HG03439 (cell line): ENCODE measurements around the gene KIRREL3.
"Not testable (repeated sequence)": the region's sequence is repeated elsewhere in the genome, so short reads cannot be mapped to it uniquely, and the experiment has no call there.

Experiments
- ATAC-seq: cut with Tn5 transposase; IDR thresholded peaks from one replicate; pipeline ENCODE4 v1.9.1; 2021; ENCODE audit warnings: mild to moderate bottlenecking, moderate library complexity; ENCODE audit not compliant: unreplicated experiment

The KIRREL3 gene

DNA sequence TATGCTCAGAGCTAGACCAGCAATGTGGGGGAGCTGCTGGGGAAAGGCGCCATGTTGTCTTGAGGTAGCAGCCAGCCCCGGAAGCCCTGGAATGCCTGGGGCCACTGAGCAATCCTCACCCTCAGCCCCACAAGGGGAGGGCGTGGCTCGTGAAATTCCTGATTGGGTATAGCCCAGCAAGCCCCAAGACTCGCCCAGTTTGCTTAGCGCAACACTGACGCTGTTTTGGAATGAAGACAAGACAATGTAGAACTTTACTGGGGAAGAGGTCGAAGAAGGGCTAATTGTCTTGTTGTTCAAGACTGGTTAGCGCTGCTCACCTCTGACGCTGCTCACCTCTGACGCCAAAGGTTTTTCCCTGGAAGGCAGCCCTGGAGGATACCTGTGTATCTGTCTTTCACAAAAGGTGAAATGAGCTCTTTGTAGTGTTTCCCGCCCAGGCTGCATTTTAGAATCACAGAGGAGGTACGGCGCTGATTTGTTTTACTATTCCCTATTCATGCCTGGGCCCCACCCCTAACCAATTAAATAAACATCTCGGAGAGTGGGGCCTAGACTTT lies 597.5 kb downstream of the KIRREL3 start:
- no peak for ATAC-seq

DNA sequence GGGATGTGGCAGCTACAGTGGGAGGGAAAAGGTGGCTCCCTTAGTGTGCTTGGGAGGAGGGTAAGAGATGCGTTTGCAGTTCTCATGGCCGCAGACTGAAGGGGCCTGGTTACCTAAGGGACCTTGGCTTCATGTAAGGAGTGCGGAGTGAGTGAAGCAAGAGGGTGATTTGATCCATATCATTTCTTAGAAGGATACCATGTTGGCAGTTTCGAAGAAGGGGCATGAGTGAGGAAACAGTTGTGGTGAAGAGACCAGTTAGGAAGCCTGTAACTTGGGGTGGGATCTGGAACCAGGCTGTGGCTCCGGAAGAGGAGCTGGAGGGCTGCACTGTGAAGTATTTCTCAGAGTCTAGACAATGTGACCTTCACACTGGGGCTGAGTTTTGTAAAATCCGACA lies 600.1 kb downstream of the KIRREL3 start:
- ATAC-seq, result no peak

DNA sequence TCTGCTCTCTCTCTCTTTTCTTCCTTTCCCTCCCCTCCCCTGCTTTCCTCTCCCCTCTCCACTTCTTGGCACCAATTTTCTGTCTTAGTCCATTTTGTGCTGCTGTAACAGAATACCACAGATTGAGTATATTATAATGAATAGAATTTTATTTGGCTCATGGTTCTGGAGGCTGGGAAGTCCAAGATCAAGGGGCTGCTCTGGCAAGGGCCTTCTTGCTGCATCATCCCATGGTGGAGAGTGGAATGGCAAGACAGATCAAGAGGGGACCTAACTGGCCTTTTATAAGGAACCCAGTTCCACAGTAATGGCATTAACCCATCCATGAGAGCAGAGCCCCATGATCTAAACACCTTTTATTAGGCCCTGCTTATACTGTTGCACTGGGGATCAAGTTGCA lies 600.6 kb downstream of the KIRREL3 start:
- ATAC-seq, result no peak

DNA sequence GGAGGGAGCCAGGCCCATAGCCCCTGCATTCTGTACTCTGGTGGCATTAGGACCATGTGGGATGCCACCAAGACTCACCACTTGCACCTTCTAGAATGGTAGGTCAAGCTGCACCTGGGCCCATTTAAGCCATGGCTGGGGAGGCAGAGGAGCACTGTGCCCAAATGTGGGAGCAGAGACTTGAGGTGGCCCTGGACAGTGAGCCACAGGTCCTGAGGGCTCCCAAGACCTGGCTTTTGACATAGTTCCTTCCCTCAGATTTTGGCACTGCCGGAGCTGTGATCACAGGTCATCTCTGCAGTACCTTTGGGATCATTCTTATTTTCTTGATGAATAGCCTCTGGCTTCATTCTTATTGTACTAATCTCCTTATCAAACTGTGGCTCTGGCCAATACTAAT lies 601.8 kb downstream of the KIRREL3 start:
- no peak for ATAC-seq

DNA sequence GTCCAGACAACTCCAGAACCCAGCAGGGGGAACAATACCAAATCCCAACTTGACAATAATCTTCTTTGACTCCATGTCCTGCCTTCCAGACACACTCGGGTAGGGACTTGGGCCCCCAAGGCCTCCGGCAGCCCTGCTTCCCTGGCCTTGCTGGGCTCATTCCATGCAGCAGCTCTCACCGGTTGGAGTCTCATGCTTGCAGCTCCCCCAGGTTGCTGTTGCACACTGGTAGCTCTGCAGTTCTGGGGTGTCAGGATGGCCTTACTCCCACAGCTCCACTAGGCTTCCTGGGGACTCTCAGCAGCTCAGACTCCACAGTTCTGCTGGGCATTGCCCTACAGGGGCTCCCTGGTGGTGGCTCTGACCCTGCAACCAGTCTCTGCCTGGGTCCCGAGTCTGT lies 602.3 kb downstream of the KIRREL3 start:
- no peak for ATAC-seq

DNA sequence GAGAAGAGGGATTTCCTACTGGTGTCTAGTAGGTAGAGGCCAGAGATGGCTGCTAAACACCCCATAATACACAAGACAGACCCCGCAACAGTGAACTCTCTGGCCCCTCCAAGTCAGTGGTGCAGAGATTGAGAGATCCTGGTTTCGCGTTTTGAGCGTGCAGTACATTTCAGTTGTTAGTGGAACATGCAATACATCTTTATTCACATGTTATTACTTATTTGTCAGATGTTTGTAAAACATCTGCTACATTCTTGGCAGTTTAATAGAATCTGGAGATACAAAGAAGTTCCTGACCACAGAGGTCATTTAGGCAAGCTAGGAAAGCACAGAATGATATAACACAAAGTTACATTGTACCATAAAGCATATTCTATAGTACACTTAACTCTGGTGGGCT lies 603.6 kb downstream of the KIRREL3 start:
- no peak for ATAC-seq

DNA sequence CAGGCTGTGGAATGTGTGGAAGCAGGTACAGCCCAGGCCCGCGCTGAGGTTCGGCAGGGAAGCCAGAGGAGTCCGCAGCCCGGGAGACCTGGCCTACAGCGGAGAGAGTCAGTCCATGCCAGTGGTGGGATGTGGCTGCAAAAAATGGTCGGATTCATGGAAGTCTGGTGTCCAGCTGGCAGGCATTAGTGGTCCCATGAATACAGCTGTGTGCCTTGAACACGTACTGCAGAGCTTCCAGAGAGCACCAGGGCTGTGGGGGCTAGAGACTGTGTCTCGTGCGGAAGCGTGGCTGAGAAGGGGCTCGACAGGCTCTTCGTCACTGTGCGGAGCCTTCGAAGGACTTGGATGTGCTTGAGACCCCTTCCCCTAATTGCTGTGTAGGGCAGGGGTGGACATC lies 604.3 kb downstream of the KIRREL3 start:
- ATAC-seq, result not testable (repeated sequence)

DNA sequence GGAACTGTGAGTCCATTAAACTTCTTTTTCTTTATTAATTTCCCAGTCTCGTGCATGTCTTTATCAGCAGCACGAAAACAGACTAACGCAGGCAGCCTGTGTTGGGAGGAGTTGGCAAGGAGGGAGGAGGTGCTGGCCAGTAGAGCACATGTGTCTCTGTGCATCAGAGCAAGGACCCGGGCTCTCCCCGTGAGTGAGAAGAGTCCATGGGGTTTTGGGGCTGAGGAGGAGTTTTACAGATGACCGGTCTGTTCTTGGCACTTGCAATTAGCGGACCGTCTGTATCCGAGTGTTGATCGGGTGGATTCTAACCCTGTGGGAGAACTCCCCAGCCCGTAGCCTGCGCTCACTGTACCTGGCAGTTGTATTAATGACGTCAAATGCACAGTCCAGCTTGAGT lies 604.8 kb downstream of the KIRREL3 start:
- not testable (repeated sequence) for ATAC-seq

DNA sequence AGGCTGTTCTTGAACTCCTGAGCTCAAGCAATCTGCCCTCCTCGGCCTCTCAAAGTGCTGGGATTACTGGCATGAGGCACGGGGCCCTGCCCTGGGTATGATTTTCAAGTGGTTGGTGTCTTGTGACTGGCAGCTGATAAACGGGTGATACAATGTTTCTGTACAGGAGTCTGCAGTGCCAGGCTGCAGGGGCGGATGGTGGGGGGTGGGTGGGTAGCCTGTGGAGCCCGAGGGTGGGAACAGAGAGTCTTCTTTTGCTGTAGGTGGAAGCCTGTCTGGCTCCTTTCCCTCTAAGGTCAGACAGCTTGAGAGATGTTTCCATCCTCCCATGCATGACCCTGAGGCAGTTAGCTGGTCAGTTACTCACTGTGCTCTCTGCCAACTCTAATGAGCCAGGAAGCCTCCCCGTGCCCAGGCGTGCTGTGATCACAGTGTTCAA lies 605.9 kb downstream of the KIRREL3 start:
- not testable (repeated sequence) for ATAC-seq

DNA sequence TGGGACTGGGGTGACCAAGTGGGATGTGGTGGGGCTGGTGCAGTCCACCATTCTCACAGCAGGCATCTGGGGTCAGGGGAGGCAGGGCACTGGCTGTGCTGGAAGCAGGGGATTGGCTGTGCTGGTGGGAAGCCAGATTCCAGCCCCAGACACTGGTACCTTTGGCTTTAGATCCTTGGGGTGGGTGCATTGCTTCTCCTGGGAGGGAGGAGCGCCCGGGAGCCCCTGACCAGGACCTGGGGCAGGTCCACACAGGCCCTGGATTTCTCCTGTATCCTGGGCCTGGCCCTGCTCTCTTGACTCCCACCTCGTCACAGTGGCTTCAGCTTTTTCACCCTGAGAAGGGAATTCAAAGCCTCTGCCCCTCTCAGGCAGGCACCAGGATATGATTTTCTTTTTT lies 606.5 kb downstream of the KIRREL3 start:
- no peak for ATAC-seq

DNA sequence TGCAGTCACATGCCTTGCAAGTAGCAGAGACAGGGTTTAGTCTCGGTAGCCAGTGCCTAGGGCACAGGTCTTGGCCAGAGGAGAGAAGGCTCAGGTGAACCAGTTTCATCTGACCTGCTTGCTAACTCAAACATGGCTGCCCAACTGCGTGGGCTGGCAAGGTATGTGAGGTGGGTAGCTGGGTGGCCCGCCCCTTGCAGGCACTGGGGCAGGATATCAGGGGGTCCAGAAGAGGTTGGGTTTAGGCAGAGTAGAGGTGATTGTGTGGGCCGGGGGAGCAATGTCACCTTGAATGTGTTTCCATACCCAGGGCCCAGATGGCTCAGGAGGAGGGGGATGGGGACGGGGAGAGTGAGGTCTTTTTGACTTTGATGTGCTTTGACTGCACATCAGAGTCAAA lies 607.4 kb downstream of the KIRREL3 start:
- ATAC-seq, result no peak

DNA sequence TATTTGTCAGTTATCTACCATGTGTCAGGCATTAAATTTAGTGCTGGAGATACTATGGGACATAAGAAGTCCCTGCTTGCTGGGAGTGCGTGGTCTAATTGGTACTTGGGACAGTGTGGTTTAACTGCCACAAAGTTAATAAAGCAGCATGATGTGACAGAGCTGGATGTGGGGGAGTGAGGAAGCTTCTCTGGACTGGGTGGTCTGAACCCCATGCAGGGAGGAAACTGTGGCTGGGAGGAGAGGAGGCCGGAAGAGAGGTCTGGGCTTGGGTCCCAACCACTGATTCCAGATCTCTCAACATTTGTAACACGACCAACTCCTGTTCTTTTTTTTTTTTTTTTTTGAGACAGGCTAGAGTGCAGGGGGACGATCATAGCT lies 607.9 kb downstream of the KIRREL3 start:
- no peak for ATAC-seq

DNA sequence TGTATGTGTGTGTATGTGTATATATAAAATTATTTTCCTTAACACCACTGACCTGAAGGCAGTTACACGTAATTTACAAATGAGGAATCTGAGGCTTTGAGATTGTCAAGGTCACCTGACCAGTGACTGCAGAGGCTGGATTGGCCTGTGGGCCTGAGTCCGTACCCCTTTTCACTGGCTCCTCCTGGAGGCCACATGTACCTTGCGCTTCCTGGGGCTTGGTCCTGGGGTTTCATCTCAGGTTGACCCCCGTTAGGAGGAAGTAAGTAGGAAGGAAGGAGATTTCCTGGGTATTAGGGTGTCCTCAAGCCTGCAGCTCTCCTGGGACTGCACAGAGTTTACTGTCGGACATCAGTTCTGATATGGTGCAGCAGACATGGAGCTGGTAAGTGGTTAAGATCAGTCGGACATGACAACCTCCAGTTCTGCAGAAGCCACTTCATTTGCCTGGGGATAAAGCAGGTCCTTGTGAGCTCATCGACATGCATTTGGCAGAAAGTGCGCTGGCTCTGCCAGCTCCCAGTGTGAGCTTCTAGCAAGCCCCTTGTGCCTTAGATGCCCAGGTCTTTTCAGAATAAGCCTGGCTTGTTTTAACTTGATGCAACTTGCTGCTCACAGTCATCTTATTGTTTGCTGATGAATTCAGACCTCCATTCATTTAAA lies 608.5 kb downstream of the KIRREL3 start:
- ATAC-seq, result peak; percentile 59

DNA sequence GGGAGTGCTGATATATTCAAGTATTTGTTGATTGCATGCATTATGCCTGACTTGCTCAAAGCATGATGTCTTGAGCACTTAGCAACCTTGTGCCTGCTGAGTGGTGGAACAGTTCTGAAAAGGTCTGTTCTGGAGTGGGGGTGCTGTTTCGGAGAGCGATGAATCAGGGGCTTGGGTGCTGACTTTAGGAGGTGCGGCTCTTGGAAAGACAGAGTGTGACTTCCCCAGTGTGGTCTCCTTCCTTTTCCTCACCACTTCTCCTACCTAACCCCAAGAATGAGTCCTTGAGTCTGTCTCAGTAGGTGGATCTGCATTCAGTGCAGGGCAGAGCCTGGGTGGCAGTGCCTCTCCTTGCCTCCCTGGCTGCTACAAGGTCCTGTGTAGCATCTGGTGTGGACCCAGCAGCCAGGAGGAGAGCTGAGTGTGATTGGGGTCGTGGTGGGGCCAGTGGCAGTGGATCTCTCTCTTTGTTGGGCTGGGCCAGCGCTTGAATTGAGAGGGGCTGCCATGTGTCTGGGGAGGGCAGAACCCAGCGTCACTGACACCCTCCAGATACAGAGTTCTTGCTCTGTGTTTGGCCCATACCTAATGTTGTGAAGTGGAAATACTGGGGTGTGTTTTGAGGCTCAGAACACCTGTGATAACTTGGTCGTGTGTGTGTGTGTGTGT lies 609.1 kb downstream of the KIRREL3 start:
- ATAC-seq, result no peak

DNA sequence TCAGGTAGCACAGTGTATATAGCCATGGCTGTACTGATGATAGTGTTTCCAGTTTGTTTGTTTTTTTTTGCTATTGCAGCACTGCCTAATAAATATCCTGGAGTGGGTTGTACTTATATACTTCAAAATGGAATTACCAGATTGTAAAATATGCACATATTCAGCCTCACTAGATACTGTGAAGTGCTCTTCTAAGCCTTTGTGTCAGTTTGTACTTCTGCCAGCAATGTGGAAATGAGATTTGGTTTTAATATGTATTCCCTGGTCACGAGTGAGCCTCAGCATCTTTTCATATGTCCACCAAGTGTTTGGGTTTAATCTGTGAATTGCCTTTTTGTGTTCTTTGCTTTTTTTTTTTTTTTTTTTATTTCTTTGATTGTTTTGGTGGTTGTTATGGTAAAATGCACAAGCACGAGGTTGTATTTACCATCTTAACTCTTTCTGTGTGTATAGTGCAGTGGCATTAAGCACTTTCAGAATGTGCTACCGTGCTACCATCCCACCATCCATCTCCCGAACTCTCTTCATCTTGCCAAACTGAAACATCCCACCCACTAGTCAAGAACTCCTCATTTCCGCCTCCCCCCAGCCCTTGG lies 610.2 kb downstream of the KIRREL3 start:
- ATAC-seq, result no peak

DNA sequence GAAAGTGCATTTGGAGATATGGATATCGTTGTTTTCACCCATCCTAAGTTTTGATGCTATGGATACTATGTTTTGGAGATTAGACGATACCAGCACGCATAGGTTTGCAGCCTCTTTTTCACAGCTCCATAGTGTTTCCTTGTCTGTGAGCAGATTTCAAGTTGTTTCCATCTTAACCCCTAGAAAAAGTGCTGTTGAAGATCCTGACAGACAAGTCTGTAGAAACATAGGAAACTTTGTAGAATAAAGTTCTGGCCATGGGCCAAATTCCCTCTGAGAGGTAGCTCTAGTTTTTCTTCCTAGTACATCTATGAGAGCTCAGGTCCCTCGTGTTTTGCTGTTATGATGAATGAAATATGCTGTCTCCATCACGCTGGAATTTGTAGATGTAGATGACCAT lies 612.7 kb downstream of the KIRREL3 start:
- no peak for ATAC-seq

DNA sequence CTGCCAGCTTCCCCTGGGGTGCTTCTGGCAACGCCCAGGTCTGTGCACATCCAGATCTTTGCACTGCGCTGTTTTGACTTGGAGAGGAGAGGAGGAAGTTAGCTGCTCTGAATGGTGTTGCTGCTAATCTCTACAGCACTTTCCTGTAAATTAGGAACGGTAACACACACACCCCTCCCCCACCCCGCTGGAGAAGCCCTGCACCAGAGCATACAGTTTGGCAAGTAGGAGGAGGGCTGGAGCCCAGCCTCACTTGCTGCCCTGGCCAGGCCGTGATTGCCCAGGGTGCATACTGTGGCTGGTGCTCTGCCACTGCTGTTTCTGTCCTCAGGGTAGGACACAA lies 613.9 kb downstream of the KIRREL3 start:
- not testable (repeated sequence) for ATAC-seq

DNA sequence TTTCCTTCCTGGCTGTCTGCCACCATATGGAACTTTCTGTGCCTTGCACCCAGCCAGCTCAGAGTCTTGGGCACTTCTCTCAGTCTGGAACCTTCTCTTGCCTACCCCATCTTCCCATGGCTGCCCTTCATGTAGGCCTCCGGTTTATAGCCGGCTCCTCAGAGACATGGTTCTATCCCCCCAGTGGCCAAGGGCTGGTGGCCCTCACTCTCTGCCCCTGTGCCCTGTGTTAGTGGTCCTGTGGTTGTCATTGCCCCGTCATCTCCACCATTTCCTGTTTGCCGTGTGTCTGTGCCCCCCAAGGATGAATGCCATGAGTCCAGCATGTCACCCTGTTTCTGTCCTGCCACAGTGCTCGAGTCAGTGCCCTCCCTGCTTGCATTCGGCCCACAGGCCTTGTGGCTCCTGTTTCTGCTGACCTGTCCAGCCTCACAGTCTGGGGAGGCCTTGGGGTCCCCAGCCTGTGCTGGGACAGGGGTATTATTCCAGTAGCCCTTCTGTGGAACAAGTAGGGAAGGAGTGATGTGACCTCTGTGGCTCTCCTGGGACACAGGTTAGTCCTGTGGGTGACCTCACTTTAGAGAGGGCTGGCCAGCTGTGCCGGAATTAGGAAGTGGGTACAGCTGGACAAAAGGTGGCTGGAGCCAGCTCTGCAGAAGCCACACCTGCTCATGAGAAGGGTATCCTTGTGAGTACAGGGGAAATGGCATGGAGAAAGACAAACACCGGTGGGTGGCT lies 614.4 kb downstream of the KIRREL3 start:
- ATAC-seq, result no peak

DNA sequence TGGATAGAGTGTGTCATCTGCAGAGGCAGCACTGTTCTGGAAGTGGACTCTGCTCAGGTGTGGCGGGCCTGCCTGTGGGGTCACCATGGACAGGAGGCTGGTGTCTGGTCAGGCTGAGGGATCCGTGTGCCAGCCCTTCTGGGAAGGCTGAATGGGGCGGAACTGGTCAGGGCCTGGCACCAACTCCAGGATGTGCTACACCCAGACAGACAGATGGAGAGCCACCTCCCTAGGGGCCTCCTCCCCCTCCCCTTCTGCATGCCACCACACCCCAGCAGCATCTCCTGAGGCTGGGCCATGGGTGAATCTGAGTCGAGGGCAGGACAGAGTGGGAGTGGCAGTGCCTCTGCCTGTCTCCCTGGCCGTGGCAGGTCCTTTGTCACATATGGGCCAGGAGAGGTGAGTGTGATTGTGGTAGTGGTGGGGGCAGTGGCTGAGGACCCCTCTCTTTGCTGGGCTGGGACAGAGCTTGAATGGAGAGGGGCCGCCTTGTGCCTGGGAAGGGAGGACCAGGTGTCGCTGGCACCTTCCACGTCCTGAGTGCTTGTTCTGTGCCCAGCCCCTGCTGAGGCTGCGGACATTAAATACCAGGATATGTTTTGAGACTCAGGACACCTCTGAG lies 616.0 kb downstream of the KIRREL3 start:
- no peak for ATAC-seq

DNA sequence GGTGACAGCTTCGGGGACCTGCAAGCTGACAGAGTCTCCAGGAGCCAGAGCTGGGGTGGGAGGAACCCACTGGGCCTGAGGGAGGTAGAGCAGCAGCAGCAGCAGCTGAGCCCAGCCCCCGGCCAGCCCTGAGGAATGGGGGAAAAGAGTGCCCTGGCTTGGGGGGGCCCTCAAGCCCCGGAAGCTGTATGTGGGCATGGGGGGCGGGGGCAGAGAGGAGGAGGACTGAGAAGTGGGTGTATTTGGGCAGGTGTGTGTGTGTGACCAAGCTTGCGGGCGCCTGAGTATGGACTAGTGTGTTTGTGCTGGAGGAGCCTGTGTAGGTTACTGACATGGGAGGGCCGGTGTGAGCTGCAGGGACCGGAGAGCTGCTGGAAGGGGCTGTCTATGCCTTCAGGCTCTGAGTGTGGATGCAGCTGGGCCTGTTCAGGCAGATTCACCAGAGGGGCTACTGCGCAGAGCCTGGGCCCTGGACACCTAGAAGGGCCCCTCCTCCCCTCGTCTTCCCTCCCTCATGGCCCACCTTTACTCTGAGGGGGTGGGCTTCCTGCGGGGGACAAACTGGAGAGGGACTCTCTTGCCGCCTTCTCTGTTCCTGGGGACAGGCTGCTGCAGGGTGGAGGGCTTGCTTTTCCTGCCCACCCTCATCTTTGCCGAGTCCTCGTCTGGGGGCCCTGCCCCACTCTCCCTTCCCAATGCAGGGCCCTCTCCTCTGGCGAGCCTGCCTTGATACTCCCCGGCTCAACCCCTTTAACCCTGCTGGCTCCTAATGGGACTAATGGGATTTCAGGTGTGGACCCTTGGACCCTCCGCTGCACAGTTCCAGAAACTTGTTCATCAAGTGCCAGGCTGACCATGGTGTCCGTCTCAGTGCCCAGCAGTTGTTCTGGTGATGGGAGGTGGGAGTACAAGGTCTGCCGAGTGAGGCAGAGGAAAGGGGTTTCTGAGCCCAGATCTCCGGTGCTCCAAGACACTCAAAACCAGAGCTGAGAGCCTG lies 616.9 kb downstream of the KIRREL3 start:
- no peak for ATAC-seq
